Measurements from ENCODE around the gene RWDD1. TPM values are rescaled to one million over a fixed set of nuclear protein-coding genes. Genes with fewer than 3 reads are reported as not detected.

Gene RWDD1
- total RNA-seq, 1 donor from 2014 or later, result 39.7 TPM

DNA sequence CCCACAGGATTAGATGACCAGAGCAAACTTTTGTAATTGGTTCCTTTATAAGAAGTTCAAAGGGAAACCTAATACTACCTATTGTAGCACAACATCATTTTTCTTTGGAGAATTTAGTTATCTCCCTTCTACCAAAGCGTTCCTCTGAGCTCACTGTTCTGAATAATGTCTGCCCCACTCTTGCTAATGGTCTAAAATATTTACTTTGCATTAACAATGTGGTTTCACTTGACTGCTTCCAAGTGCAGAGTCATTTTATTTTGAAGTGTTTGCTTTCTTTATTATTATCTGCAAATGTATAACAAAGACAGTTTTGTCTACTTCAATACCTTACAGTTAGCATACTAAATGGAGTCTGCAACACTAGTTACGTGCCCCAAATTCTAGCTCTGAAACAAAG lies 40.9 kb upstream of the RWDD1 start:
- no peak for DNase-seq (ENCODE audit: low read depth)
- H3K4me3 ChIP-seq (ENCODE audit: low read depth, low read length), result no peak overlapping the region
- TF ChIP-seq, protein P1, sequence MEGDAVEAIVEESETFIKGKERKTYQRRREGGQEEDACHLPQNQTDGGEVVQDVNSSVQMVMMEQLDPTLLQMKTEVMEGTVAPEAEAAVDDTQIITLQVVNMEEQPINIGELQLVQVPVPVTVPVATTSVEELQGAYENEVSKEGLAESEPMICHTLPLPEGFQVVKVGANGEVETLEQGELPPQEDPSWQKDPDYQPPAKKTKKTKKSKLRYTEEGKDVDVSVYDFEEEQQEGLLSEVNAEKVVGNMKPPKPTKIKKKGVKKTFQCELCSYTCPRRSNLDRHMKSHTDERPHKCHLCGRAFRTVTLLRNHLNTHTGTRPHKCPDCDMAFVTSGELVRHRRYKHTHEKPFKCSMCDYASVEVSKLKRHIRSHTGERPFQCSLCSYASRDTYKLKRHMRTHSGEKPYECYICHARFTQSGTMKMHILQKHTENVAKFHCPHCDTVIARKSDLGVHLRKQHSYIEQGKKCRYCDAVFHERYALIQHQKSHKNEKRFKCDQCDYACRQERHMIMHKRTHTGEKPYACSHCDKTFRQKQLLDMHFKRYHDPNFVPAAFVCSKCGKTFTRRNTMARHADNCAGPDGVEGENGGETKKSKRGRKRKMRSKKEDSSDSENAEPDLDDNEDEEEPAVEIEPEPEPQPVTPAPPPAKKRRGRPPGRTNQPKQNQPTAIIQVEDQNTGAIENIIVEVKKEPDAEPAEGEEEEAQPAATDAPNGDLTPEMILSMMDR (conservative IDR thresholded peaks at IDR 0.05; ENCODE audit: low read depth, low read length), result no peak

GRCh38 chr6:116531675-116532570 lies 39.4 kb upstream of the RWDD1 start:
- no peak overlapping the region for H3K4me3 ChIP-seq (ENCODE audit: low read depth, low read length)
- TF ChIP-seq, protein P1 (conservative IDR thresholded peaks at IDR 0.05; ENCODE audit: low read depth, low read length), result peak; percentile 79
- no peak for DNase-seq (ENCODE audit: low read depth)

DNA sequence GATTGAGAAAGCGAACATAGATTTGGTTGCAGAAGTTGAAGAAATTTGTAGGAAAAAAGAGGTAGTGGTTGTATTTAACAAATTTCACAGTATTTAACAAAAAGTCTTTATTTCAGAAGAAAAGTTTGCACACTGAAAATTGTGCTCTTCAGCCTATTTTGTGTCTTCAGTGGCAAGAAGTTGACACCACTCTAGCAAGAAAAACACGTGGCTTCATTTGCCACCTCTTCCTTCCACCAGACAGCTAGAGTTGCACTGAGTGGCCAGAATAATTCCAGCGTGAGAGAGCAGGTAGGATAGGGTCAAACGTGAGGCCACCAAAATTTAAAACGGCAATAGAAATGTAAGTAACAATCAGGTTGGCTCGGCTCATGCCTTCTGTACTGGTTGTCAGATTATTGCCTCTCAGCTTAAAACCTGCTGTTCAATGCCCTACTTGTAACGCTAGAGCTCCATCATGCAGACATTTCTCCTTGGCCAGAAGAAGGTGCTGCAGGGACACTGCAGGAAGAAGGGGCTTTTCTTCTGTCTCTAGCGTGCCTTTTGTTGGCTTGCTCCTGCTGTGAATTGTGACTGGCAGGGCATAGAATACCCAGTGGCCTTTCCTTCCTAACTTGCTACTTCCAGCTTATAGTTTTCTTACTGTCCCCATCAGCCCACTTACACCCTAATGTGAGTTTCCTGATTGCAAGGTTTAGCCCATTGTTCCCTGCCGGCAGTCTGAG lies 37.9 kb upstream of the RWDD1 start:
- TF ChIP-seq, protein P1 (conservative IDR thresholded peaks at IDR 0.05; ENCODE audit: low read depth, low read length), result no peak
- no peak overlapping the region for H3K4me3 ChIP-seq (ENCODE audit: low read depth, low read length)
- no peak for DNase-seq (ENCODE audit: low read depth)

DNA sequence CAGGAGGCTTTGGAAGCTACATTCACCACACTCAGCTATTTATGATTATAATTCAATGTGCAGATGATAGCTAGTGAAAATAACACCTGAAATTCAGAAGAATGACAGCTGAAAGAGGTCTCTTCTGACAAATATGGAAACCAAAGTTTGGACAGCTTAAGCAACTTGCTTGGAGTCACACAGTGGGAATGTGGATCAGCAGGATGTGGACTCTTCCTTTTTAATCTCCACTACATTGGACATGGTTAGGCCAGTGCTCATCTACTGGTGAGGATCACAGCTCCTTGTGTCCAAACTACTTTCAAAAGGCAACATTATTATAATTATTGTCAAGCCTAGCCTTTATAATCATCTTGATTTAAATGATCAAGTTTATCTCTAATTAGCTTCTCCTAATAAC lies 36.2 kb upstream of the RWDD1 start:
- no peak overlapping the region for H3K4me3 ChIP-seq (ENCODE audit: low read depth, low read length)
- TF ChIP-seq, protein P1 (conservative IDR thresholded peaks at IDR 0.05; ENCODE audit: low read depth, low read length), result no peak
- no peak for DNase-seq (ENCODE audit: low read depth)

GRCh38 chr6:116536216-116536621 lies 35.1 kb upstream of the RWDD1 start:
- no peak overlapping the region for H3K4me3 ChIP-seq (ENCODE audit: low read depth, low read length)
- TF ChIP-seq, protein P1 (conservative IDR thresholded peaks at IDR 0.05; ENCODE audit: low read depth, low read length), result peak; percentile 75
- DNase-seq (ENCODE audit: low read depth), result no peak

- TF ChIP-seq, protein P1 (conservative IDR thresholded peaks at IDR 0.05; ENCODE audit: low read depth, low read length), result no peak
- H3K4me3 ChIP-seq (ENCODE audit: low read depth, low read length), result no peak overlapping the region
- DNase-seq (ENCODE audit: low read depth), result no peak
These were observed 28.9 kb upstream of the RWDD1 start for GRCh38 chr6:116542426-116542825.
